ENCODE measurements around the gene RAB35.

The RAB35 gene

DNA sequence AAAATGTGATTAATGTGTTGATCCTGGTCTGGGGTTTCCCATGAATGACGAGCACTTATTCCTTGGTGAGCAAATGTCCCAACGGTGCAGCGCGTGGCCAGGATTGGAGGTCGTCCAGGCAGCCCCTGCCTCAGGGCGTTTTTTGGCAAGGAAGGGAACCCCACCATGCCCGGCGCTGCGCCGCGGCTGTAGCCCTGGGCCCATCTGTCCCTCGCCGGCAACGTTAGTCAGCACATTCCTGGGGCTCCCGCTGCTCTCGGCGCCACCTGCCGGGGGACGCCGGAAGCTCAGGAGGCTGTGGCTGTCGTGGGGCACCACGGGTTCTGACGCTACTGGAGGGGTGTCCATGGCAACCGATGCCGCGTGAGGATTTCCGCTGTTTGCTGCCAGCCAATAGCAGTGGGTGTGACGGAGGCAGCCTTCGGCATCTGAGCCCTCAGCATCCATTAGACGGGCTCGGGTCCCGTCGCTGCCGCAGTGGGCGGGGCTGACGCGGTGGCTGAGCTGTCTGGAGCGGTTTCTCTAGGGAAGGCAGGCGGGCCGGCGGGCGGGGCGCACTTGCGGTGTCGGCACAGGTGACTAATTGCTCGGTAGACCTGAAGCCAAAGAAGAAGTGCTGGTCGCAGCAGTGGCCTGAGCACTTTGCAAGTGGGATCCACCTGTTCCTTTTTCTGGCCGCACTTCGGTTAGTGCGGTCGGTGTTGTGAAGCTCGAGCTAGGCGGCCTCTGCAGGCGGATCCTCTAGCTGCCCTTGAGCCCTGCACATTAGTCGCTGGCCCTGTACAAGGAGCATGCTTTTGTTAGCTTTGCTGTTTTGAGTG is 29.5 kb downstream of the RAB35 start:
- DNase-seq (ENCODE audit: low spot score): peak; percentile 96

DNA sequence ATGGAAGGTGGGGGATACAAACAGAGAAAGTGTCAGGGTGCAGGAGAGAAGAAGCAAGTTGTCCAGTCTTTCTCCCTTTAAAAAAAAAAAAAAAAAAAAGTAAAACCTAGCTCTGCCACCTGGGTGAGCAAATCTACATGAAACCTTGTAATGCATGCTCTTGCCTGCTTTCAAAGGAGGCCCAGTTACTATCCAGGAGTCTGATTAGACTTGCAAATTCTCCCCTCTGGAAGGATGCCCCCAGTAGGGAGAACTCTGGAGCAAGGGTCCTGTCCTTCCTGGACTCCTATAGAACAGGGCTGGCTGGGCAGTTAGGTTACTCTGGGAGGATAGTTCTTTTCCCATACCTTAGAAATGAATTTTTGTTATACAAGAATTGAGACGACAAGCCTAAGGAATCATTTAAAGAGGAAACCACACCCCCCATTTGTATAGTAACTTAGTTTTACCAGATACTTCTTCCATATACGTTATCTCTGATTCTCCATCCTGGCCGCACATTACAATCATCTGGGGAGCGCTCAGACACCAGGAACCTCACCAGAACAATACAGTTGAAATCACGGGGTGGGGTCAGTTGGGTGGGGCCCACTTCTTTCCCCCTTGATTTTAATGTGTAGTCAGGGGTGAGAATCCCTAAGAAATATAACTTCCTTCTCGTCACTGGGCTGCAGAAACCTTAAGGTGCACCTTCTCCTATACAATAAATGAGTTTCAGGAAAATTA is 30.5 kb downstream of the RAB35 start:
- no peak for DNase-seq (ENCODE audit: low spot score)

DNA sequence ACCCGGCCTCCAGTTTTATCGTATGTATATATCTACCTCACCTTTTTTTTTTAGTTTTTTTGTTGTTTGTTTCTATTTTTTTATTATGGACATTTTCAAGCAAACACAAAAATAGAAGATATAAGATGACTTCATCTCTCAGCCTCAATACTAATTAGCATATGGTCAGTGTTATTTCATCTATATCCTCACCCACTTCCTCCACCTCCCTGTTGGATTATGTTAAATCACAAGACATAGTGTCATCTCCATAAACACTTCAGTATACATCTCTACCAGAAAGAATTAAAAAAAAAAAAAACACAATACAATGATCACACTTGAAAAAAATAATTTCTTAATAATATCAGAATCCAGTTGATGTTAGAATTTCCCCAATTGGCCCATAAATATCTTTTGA is 34.9 kb downstream of the RAB35 start:
- DNase-seq (ENCODE audit: low spot score): no peak

DNA sequence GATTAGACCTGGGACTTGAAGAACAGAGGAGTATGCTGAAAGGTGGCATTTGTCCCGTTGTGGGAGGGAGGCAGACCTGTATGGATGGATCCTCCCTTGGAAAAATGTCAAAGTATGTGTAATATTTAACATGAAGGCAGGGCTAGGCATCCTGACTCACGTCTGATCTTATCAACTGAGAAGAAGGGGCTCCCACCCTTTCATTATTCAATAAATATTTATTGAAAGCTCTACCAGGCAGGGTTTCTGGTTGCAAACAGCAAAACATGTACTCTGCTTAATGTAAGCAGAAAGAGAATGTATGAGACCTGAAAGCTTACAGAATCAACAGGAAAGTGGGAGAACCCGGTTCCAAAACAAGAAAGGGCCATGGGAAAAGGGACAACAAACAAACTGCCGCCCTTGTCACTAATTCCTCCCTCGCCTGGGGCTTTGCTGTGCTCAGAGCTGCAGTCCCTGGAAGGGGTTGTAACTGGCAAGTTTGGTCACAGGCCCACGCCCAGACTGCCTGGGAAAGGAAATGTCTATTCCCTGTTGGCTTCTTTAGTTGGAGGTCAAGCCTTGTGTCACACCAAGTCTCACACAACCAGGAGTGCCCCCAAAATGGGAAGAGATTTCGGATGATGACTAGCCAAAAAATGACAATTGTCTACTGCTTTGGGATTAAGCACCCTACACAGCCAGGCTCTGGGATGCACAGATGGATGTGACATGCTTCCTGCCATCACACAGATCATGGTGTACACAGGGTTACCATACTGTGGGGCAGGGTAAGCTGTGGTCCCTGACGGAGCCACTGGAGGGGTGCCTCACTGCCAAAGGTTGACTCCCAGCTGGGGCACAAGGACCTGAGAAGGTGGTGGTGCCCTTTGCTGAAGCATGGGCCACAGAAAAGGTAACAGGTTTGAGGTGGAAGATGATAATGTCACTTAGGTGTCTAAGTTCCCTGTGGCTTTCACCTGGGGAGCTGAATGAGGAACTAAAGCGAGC is 36.8 kb downstream of the RAB35 start:
- DNase-seq (ENCODE audit: low spot score): no peak

DNA sequence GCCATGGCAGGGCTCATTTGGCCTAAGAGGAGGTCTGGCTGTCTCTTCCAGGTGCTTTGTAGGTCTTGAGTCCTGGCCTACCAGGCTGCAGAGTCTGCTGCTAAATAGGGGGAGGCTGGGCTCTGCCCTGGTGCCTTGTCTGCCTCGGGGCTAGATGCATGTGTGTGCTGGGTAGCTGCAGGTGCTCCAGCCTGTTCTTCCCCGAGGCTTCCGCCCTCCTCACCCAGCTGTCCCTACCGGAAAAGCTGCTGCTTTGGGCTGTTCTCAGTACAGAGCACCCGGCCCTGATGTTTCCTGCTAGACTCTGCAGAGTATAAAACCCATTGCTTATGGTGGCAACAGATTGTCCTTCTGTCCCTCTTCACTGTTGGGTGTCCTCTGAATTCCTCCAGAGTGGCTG is 37.7 kb downstream of the RAB35 start:
- DNase-seq (ENCODE audit: low spot score): no peak

DNA sequence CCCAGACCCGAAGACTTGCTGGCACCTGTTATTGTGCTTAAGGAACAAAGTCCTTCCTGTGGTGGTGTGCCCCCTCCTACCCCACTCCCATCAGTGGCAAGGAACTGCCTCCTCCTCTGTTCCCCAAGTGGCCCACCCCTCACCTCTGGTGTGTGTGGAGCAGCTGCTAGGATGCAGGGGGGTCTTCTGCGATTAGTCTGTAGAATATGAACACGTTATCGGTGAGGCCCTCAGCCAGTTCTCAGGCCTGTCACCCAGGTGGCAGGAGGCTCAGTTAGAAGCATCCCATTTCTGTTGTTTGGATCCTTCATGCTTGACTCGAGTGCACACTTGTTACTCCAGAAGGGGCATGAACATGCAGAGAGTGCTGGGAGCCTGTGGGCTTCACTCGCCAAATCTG is 39.3 kb downstream of the RAB35 start:
- no peak for DNase-seq (ENCODE audit: low spot score)

DNA sequence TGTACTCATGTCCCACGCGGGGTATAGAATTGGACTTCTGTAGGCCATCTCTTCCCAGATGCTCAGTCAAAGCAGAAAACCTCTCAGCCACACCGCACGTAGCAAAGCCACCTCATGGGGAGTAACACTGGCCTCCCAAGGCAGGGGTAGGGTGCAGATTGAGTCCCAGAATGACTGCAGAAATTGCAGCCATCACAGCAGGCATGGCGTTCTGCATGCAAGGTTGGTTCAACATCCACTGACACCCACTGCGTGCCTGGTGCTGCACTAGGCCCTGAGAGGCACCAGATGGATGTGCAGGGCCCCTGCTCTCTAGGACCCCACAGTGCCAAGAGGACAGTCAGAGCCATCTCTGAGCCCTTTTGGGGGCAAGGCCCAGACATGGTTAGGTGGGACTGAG is 39.9 kb downstream of the RAB35 start:
- DNase-seq (ENCODE audit: low spot score): no peak

DNA sequence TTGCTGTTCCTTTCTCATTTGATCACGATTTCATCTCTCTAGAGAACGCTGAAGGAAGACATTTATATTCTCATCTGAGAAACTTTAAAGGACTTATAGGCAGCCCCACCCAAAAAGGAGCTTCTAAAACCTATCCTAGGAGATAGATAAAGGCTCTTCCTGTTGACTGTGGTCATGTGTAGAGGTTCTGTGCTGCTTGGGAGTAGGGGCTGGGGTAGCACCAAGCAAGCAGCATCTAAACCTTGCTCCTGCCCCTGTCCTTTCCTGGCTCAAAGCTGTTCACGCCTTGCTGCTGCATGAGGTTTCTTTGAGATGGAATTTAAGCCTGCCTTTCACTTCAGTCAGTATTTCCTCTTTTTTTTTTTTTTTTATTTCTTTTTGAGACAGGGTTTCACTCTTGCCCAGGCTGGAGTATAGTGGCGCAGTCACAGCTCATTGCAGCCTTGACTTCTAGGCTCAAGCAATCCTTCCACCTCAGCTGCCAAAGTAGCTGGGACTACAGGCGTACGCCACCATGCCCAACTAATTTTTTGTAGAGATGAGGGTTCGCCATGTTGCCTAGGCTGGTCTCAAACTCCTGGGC is 41.4 kb downstream of the RAB35 start:
- DNase-seq (ENCODE audit: low spot score): no peak

DNA sequence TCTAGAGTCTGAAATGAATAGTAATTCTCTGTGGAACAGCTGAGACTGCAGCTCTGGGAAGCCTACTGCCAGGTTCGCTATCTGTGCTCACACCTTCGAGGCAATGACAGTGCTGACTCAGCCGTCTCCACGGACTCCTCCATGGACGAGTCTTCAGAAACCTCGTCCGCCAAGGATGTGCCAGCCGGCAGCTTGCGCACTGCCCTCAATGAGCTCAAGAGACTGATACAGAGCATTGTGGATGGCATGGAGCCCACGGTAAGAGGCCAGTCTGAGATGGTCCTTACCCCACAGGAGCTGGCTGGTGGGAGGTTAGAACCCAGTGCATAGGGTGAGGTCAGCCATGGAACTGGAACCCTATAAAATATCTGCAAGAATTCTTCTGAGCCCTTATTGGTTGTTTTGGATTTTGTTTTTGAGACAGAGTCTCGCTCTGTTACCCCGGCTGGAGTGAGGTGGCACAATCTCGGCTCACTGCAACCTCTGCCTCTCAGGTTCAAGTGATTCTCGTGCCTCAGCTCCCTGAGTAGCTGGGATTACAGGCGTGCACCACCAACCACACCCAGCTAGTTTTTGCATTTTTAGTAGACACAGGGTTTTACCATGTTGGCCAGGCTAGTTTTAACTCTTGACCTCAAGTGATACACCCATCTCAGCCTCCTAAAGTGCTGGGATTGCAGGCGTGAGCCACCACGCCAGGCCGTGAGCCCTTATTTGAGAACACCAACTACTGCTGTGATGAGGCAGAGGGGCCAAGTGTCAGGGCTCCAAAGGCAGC is 43.9 kb downstream of the RAB35 start:
- no peak for DNase-seq (ENCODE audit: low spot score)

DNA sequence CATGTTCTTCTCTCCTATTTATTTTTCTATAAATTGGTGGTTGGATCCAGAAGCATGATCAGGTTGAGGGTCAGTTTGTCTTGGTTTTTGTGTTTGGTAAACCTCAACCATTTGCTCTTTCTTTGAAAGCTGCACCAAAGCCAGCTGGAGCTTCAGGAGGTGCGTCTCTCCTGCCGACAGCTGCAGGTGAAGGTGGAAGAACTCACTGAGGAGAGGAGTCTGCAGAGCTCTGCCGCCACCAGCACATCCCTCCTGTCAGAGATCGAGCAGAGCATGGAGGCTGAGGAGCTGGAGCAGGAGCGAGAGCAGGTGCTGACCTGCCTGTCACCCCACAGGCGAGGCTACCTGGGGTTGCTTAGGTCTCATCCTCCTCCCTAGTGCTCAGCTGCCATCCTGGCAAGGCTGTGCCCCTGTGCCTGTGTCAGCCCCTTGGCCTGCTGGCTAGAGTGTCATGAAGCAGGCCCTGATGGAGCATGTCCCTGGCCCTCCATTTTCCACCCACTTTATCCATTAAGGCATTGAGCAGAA is 45.0 kb downstream of the RAB35 start:
- DNase-seq (ENCODE audit: low spot score): no peak

DNA sequence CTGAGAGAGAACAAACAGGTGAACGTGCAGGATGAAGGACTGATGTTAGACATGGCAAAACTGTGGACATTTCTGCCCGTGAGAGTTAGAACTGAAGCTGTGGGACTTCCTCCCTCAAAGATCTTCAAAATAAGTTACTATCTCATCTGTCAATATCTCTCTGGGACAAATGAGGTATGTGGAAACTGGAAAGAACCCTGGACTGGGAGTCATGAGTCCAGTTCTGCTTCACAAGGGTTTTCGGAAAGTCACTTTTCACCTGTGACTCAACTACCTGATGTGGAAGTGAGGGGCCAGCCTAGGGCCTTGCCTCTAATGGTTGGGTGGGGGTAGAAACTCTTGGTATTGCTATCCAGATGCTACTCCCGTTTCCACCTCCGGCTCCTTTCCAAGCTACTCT is 47.3 kb downstream of the RAB35 start:
- DNase-seq (ENCODE audit: low spot score): no peak

DNA sequence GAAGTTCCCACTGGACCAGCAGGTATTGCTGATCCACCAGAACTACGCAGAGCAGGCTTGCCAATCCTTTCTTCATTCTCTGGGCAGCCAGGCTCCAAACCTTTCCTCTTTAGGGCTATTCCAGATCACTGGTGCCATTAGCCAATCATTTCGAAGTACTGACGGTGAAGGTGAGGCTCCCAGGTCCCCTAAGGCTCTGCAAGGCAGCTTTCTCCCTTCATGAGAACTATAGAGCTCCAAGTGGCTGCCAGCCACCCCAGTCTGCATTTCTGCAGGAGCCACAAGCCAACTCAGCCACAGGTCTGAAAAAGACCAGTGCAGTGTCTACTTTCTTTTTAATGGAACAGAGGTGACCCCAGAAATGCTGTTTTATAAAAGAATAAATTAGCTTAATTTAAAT is 48.7 kb downstream of the RAB35 start:
- DNase-seq (ENCODE audit: low spot score): no peak

DNA sequence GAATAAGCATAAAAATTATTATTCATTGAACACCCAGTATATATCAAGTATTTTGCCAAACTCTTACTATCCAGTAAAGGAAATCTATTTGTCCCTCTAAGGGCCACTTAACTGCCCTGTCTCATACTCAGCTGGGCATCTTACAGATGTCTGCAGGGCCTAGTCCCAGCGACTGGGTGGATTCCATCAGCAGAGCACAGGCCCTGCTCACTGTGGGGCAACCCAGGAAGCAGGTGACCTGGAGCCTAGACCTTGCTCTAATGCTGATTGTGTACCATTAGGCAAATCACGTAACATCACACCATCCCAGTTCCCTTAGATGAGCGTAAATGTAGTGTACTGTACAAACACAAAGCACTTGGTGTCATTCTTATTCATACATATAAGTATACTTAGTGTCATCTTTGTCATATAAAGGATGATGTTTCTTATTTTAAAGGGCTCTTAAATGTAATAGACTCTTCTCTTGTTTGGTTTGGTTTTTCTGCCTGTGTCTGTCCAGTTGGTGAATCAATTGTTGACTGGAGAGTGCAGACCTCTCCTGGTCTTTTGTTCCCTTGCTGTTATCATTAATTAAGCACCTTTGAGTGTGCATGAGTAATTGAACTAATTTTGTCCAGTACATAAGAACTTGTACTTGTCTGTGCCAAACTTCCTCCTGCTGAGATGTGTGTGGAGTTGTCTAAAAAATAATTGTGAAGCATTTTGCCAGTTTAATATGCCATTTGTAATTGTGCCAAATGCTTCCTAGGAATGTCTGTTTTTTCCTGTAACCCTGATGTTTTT is 49.3 kb downstream of the RAB35 start:
- DNase-seq (ENCODE audit: low spot score): no peak

DNA sequence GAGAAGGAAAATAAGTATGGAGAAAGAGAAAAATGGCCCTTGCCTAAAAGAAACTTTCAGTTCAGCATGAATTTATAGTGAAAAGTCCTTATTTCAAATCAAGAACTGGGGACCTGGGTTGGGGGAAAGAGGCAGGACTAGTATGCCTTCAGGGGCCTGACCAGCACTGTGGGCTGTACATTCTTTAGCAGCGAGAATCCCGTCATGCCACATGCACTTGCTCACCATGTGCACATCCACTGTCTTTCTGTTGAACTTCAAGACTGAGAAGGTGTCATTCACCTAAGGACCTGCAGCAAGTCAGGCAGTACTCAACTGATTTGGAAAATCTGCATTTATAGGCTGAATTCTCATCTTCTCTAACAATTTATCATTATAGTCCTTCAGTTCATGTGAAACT is 50.2 kb downstream of the RAB35 start:
- no peak for DNase-seq (ENCODE audit: low spot score)

DNA sequence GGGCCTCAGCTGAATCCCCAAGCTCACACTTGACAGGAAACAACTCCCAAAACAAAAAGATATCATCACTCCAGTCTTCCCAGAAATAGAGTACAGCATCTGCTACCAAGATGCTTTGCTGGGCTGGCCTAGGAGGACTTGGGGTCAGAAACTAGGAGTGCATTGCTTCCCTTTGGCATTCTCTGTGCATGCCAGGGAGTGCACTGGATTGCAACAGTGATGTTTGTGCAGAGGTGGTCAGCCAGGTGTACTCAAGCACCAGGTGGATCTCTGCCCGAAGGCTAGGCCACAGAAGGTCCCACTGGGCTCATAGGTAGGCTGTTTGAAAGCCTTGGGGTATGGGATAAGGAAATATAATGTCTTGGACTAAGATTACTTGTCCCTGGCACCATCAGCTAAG is 51.1 kb downstream of the RAB35 start:
- no peak for DNase-seq (ENCODE audit: low spot score)

DNA sequence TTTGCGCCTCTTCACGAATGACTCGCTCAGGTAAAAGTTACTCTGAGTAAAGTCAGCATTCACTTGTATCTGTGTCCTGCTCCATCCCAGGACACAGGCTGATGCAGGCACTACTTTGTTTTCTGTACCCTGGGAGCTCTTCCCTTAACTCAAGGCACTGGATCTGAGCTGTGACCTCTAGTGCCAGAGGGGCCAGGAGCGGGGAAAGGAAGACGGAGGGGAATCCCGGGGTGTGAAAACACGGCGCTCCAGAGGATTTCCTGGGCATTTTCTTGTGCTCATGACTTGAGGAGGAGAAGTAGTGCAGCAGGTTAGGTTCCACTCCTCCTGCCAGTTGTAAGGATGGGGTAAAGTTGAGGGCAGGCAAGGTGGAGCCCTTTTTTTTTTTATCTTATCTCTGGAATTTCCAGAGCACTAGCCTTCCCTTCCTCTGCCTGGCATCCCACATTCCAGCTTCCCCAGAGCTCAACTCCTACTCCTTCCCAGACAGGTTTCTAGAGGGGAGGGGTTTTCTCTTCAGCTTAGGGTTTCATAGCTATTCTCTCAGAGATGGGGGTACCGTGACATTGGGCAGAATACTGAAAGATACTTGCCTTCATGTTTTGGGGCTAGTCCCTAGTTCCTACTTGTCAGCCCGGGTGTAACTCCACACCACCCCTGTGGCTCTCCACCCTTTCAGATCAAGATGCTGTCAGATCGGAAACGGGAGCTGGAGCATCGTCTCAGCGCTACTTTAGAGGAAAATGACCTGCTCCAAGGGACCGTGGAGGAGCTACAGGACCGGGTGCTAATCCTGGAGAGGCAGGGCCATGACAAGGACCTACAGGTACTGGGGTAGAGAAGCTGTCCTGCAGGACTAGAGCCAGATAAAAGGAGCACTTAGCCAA is 52.3 kb downstream of the RAB35 start:
- no peak for DNase-seq (ENCODE audit: low spot score)

DNA sequence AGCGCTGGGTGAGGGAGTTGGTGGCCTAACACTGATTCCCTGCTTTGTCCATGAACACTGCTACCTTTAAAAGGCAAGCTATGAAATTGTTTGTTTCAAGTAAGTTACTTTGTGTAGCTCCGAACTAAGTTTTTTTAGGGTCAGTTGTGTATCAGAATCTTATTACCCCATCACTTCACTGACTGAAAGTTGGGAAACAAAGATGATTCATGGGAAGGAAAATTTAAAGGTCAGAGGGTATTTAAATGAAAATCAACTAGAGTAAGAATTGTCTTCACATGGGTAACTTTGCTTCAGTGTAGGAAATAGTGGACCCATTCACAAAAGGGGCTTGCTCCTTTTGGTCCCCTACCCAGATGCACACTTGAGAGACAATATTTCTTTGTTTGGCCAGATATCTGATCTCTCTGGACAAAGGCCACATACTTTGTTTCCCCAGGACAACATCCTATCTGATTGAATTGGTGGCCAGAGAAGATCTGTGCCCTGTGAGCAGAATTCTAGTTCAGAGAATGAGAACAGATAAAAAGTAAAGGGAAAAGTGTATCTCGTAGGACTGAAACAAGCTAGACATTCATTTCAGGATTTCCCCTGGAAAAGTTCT is 53.5 kb downstream of the RAB35 start:
- DNase-seq (ENCODE audit: low spot score): no peak

DNA sequence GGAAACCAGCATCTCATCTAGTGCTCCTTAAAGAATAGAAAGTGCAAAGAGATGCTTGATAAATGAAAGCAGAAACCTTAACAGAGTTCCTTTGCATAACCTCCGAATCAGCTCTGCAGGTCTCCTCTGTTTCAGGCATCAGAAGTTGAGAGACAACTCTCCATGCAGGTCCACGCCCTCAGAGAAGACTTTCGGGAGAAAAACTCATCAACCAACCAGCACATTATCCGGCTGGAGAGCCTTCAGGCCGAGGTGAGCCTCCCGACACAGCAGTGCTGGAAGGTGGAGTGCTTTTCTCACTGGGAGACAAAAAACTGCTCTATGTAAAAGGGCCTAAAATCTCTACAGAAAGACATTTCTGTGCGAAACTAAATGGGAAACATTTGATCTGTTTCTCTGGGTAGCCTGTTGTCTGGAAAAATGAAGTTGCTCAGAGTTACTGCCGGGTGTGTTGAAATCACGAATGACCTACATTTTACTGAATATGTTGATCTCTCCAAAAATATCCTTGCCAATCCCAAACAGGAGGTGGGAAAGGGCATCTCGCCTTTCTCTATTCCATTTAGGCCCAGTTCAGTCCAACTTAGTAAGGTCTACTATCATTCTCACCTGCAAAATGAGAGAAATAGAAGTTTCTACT is 54.9 kb downstream of the RAB35 start:
- DNase-seq (ENCODE audit: low spot score): no peak

Data from left forelimb (tissue), 1 donor.